SJCRH30 (cell line): Measurements from ENCODE around the gene FOXO1. TPM values are rescaled to one million over a fixed set of nuclear protein-coding genes. Genes with fewer than 3 reads are reported as not detected.

Experiments used
- DNase-seq, 2 experiments: peaks; one replicate each; pipeline ENCODE4 v3.0.0-alpha.2; 2015 to 2020
- H3K27ac ChIP-seq: fragments of 250-450 bp; sonication (Bioruptor Pico); 2 replicates; pipeline ENCODE4 v1.5.1; 2020; ENCODE audit warnings: mild to moderate bottlenecking, moderate library complexity
- H3K27me3 ChIP-seq: fragments of 250-450 bp; sonication (Bioruptor Pico); 2 replicates; pipeline ENCODE4 v1.5.1; 2020; ENCODE audit warnings: mild to moderate bottlenecking, moderate library complexity
- H3K36me3 ChIP-seq: fragments of 250-450 bp; sonication (Bioruptor Pico); 2 replicates; pipeline ENCODE4 v1.5.1; 2020; ENCODE audit warnings: mild to moderate bottlenecking, moderate library complexity
- H3K4me1 ChIP-seq: fragments of 250-450 bp; sonication (Bioruptor Pico); 2 replicates; pipeline ENCODE4 v1.5.1; 2020; ENCODE audit warnings: mild to moderate bottlenecking, moderate library complexity
- H3K4me3 ChIP-seq: fragments of 250-450 bp; sonication (Bioruptor Pico); 2 replicates; pipeline ENCODE4 v1.5.1; 2020; ENCODE audit warnings: mild to moderate bottlenecking, moderate library complexity
- H3K9me3 ChIP-seq: fragments of 250-450 bp; sonication (Bioruptor Pico); replicated peaks from 2 replicates; pipeline ENCODE4 v1.5.1; 2020; ENCODE audit warnings: mild to moderate bottlenecking, moderate library complexity
- total RNA-seq: library from RNA; depleted of rRNA; stranded (reverse); fragments of >200 nt; shearing (Covaris generic); gene quantifications from 2 replicates; pipeline ENCODE4 v1.2.3, GENCODE V29; 2014

FOXO1 gene
- total RNA-seq, 1 experiment from 2014 or later: 53.7 TPM

- peaks cover 4% of the 10 kb centered on the region for H3K4me1 ChIP-seq
- H3K27ac ChIP-seq: no peak overlapping the region
- H3K4me3 ChIP-seq: no peak overlapping the region
- H3K36me3 ChIP-seq: no peaks in the 10 kb centered on the region
- no peaks in the 10 kb centered on the region for H3K27me3 ChIP-seq
- no peak for DNase-seq
- H3K9me3 ChIP-seq: no peaks in the 10 kb centered on the region
These were observed 6.2 kb downstream of the FOXO1 start for GRCh38 chr13:40660141-40660664.

GRCh38 chr13:40657951-40658350 is 8.5 kb downstream of the FOXO1 start:
- DNase-seq: no peak
- Histone ChIP-seq H3K9me3 (no peaks in the 10 kb centered on the region), H3K4me3 (no peak overlapping the region), H3K36me3 (no peaks in the 10 kb centered on the region), H3K27me3 (no peaks in the 10 kb centered on the region), H3K27ac (no peak overlapping the region), H3K4me1 (peaks cover 4% of the 10 kb centered on the region; the same call in 1 of the 2 replicates)

DNA sequence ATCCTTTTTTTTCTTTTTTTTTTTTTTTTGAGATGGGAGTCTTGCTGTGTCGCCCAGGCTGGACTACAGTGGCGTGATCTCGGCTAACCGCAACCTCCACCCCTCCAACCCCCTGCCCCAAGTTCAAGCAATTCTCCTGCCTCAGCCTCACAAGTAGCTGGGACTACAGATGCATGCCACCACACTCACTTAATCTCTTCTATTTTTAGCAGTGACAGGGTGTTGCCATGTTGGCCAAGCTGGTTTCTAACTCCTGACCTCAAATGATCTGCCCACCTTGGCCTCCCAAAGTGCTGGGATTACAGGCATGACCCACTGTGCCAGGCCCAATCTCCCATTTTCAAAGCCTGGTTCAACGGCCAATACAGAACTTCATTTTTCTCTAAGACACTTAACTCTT is 9.1 kb downstream of the FOXO1 start:
- H3K36me3 ChIP-seq: no peaks in the 10 kb centered on the region
- no peak for DNase-seq

GRCh38 chr13:40656358-40656757 is 10.1 kb downstream of the FOXO1 start:
- H3K27ac ChIP-seq: no peak overlapping the region
- no peaks in the 10 kb centered on the region for H3K27me3 ChIP-seq
- no peak overlapping the region for H3K4me3 ChIP-seq
- DNase-seq: no peak
- H3K9me3 ChIP-seq: no peaks in the 10 kb centered on the region
- H3K36me3 ChIP-seq: no peaks in the 10 kb centered on the region
- H3K4me1 ChIP-seq: no peaks in the 10 kb centered on the region

More for the DNA sequence above, 9.1 kb downstream of the FOXO1 start:
- H3K9me3 ChIP-seq: no peaks in the 10 kb centered on the region
- no peaks in the 10 kb centered on the region for H3K27me3 ChIP-seq
- no peak overlapping the region for H3K4me3 ChIP-seq
- H3K27ac ChIP-seq: no peak overlapping the region
- no peaks in the 10 kb centered on the region for H3K4me1 ChIP-seq

GRCh38 chr13:40653527-40654318 is 12.7 kb downstream of the FOXO1 start:
- DNase-seq: no peak
- Histone ChIP-seq H3K27ac (no peak overlapping the region), H3K27me3 (no peaks in the 10 kb centered on the region), H3K4me3 (no peak overlapping the region), H3K4me1 (0 out of 2 replicates have a peak, but pooled peaks cover 8% of the 10 kb centered on the region), H3K9me3 (no peaks in the 10 kb centered on the region), H3K36me3 (no peaks in the 10 kb centered on the region)

- Histone ChIP-seq H3K4me3 (no peak overlapping the region), H3K27ac (no peak overlapping the region), H3K4me1 (0 out of 2 replicates have a peak, but pooled peaks cover 8% of the 10 kb centered on the region), H3K9me3 (no peaks in the 10 kb centered on the region), H3K27me3 (no peaks in the 10 kb centered on the region), H3K36me3 (no peaks in the 10 kb centered on the region)
- no peak for DNase-seq
These were observed 13.9 kb downstream of the FOXO1 start for GRCh38 chr13:40652588-40652940.

DNA sequence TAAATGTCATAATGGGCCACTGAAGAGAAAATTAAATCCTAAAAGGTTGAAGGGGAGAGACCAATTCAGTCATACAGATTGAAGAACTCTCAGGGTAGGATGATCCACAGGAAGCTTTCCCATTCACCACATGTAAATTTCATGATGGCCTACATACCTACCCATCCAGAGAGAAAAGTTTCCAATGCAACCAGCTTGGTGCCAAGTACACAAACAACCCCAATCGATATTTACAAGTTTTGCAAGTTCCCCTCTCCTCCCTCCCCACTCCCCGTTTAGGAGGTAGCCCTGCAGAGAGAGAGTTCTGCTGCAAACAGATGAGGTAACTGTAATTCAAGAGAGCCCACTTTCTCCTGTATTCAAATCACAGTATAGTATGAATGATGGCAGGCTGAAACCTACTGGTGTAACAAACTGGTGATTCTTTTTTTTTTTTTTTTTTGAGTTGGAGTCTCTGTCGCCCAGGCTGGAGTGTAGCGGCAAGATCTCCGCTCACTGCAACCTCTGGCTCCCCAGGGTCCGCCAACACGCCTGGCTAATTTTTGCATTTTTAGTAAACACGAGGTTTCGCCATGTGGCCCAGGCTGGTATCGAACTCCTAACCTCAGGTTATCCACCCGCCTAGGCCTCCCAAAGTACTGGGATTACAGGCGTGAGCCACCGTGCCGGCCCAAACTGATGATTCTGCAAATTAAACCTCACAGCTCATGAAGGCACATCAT is 14.4 kb downstream of the FOXO1 start:
- Histone ChIP-seq H3K4me3 (no peak overlapping the region), H3K4me1 (0 out of 2 replicates have a peak, but pooled peaks cover 8% of the 10 kb centered on the region), H3K27me3 (no peaks in the 10 kb centered on the region), H3K27ac (no peak overlapping the region), H3K36me3 (no peaks in the 10 kb centered on the region), H3K9me3 (no peaks in the 10 kb centered on the region)
- no peak for DNase-seq

DNA sequence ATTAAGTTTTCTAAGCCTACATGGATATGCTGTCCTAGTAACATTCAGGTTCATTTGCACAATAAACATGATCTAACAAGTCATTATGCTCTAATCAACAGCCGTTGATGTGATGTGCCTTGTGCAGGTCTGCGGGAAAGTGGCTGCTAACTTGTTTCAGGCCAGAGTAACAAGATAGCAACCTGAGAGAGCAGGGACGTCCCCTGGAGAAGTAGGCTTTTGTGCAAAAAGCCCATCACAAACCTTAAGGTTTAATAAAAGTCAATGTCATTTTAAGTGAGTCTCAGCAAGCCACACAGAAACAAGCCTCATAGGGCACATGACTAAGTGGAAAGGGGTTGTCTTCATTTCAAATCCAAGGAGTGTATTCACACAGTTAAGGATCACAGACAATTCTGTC is 17.6 kb downstream of the FOXO1 start:
- Histone ChIP-seq H3K27ac (no peak overlapping the region), H3K4me3 (no peak overlapping the region), H3K4me1 (0 out of 2 replicates have a peak, but pooled peaks cover 8% of the 10 kb centered on the region), H3K9me3 (no peaks in the 10 kb centered on the region), H3K27me3 (no peaks in the 10 kb centered on the region), H3K36me3 (no peaks in the 10 kb centered on the region; the same call in 1 of the 2 replicates)
- no peak for DNase-seq

DNA sequence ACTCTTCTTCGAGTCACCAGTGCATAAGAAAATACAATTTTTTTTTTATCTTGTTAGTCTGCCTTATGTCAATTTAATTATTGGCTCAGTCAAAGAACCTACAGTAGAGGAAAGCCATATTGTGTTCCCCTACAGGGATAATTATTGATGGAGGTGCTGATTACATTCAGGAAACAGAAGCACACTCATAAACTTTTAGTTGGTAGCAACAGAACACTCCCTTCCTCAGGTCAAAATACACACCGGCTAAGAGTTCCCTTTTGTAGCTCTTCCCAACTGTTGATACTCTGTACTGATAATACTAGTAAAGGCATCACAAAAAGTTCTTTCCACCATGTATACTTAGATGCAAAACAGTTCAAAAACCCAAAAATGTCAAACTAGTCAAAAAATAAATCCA is 18.4 kb downstream of the FOXO1 start:
- Histone ChIP-seq H3K27me3 (no peaks in the 10 kb centered on the region), H3K4me3 (no peak overlapping the region), H3K4me1 (0 out of 2 replicates have a peak, but pooled peaks cover 8% of the 10 kb centered on the region), H3K36me3 (no peaks in the 10 kb centered on the region; the same call in 1 of the 2 replicates), H3K27ac (no peak overlapping the region), H3K9me3 (no peaks in the 10 kb centered on the region)
- DNase-seq: no peak

- DNase-seq: no peak
- Histone ChIP-seq H3K27ac (no peak overlapping the region), H3K4me1 (0 out of 2 replicates have a peak, but pooled peaks cover 8% of the 10 kb centered on the region), H3K9me3 (no peaks in the 10 kb centered on the region), H3K27me3 (no peaks in the 10 kb centered on the region), H3K36me3 (no peaks in the 10 kb centered on the region; the same call in 1 of the 2 replicates), H3K4me3 (no peak overlapping the region)
These were observed 21.4 kb downstream of the FOXO1 start for GRCh38 chr13:40644838-40645604.

- no peak for DNase-seq
- Histone ChIP-seq H3K27me3 (no peaks in the 10 kb centered on the region), H3K36me3 (no peaks in the 10 kb centered on the region; the same call in 1 of the 2 replicates), H3K9me3 (no peaks in the 10 kb centered on the region), H3K4me3 (no peak overlapping the region), H3K27ac (no peak overlapping the region), H3K4me1 (no peaks in the 10 kb centered on the region)
These were observed 25.5 kb downstream of the FOXO1 start for GRCh38 chr13:40640845-40641458.

- H3K27ac ChIP-seq: no peak overlapping the region
- DNase-seq: no peak
- no peaks in the 10 kb centered on the region for H3K27me3 ChIP-seq
- no peaks in the 10 kb centered on the region for H3K9me3 ChIP-seq
- no peaks in the 10 kb centered on the region; the same call in 1 of the 2 replicates for H3K36me3 ChIP-seq
- H3K4me1 ChIP-seq: no peaks in the 10 kb centered on the region
- no peak overlapping the region for H3K4me3 ChIP-seq
These were observed 26.2 kb downstream of the FOXO1 start for GRCh38 chr13:40640202-40640601.

GRCh38 chr13:40639221-40639681 is 27.2 kb downstream of the FOXO1 start:
- Histone ChIP-seq H3K4me1 (no peaks in the 10 kb centered on the region), H3K36me3 (no peaks in the 10 kb centered on the region; the same call in 1 of the 2 replicates), H3K27ac (no peak overlapping the region), H3K4me3 (no peak overlapping the region), H3K27me3 (no peaks in the 10 kb centered on the region), H3K9me3 (no peaks in the 10 kb centered on the region)
- DNase-seq: no peak

- no peak overlapping the region for H3K4me3 ChIP-seq
- H3K27ac ChIP-seq: no peak overlapping the region
- H3K4me1 ChIP-seq: no peaks in the 10 kb centered on the region
- DNase-seq: no peak
- H3K36me3 ChIP-seq: no peaks in the 10 kb centered on the region
- H3K9me3 ChIP-seq: no peaks in the 10 kb centered on the region
- no peaks in the 10 kb centered on the region for H3K27me3 ChIP-seq
These were observed 28.8 kb downstream of the FOXO1 start for GRCh38 chr13:40637643-40638042.
